ENCODE results near the gene CHPF.

- TF ChIP-seq YY1 (IDR thresholded peaks at IDR 0.05) (no peak), ATF3 (IDR thresholded peaks at IDR 0.05) (no peak), EGR1 (IDR thresholded peaks at IDR 0.05; ENCODE audit: low read depth in 2 of 2) (no peak), CTCF (IDR thresholded peaks at IDR 0.05; ENCODE audit: low read depth, low read length, missing input control) (peak; percentile 45), JUND (IDR thresholded peaks at IDR 0.05) (no peak), ZBTB33 (IDR thresholded peaks at IDR 0.05) (no peak)
Observed at GRCh38 chr2:219509780-219510511, 33.7 kb downstream of the CHPF start.

All from liver (tissue), 3 donors.